Measurements from ENCODE around the gene RAE1. TPM values are rescaled to one million over a fixed set of nuclear protein-coding genes. Genes with fewer than 3 reads are reported as not detected.

The RAE1 gene
- total RNA-seq, 1 donor from 2014 or later = 36.6 TPM

DNA sequence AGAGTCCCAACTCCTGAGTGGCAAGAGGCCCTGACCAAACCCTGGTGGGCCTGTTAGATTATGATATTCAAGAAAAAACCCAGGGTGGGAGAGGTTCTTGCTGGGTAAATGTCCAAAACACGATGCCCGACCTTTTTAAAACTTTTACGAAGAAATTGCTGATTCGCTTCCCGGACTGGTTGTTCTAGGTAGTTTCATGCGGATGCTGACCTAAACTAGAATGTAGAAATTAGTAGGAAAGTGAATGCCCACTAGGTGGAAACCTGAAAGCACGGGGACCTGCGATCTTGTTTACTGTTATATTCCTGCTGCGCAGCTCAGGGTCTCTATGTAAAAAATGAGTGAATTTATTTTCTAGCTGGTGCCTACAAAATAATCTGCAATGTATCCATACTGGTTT, 2.3 kb downstream of the RAE1 start:
- DNase-seq (no peak), ATAC-seq (ENCODE audit: low read depth) (no peak)
- TF ChIP-seq, protein P1, sequence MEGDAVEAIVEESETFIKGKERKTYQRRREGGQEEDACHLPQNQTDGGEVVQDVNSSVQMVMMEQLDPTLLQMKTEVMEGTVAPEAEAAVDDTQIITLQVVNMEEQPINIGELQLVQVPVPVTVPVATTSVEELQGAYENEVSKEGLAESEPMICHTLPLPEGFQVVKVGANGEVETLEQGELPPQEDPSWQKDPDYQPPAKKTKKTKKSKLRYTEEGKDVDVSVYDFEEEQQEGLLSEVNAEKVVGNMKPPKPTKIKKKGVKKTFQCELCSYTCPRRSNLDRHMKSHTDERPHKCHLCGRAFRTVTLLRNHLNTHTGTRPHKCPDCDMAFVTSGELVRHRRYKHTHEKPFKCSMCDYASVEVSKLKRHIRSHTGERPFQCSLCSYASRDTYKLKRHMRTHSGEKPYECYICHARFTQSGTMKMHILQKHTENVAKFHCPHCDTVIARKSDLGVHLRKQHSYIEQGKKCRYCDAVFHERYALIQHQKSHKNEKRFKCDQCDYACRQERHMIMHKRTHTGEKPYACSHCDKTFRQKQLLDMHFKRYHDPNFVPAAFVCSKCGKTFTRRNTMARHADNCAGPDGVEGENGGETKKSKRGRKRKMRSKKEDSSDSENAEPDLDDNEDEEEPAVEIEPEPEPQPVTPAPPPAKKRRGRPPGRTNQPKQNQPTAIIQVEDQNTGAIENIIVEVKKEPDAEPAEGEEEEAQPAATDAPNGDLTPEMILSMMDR (IDR thresholded peaks at IDR 0.05) = no peak
- no peaks in the 10 kb centered on the region for H3K9me3 Mint-ChIP-seq
- intact Hi-C loops (cut with micrococcal nuclease) = loop anchor here (10.0 kb wide), 2 partner anchors 861 to 1031 kb away; partner anchors contain the start of gene VAPB
- peaks cover 17% of the 10 kb centered on the region for H3K4me1 Mint-ChIP-seq
- H3K27me3 Mint-ChIP-seq = no peaks in the 10 kb centered on the region
- peak overlapping the region; percentile 12 for H3K4me3 Mint-ChIP-seq
- peaks cover 31% of the 10 kb centered on the region for H3K36me3 Mint-ChIP-seq (ENCODE audit: low read depth)
- no peak overlapping the region for H3K27ac Mint-ChIP-seq
- POLR2A ChIA-PET = no interaction called here
- CTCF ChIA-PET = no interaction called here

DNA sequence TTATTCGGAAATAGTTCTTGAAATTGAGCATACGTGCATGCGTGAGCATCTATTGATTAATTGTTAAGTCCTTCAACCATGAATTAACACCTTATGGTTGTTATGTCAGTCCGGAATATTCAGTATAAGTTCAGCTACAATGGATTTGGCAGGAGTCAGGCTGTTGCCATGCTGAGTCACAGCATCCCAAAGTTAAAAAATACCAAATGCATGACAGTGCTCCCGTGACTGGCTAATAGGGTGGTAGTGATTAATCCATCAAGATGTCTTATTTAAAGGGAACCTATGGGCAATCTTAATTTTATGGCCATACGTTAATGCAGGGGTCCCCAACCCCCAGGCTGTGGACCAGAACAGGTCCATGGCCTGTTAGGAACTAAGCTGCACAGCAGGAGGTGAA, 10.5 kb downstream of the RAE1 start:
- Mint-ChIP-seq H3K9me3 (no peaks in the 10 kb centered on the region), H3K27ac (no peak overlapping the region), H3K4me3 (no peak overlapping the region), H3K27me3 (no peaks in the 10 kb centered on the region), H3K4me1 (no peaks in the 10 kb centered on the region), H3K36me3 (ENCODE audit: low read depth) (peaks cover 34% of the 10 kb centered on the region)
- ATAC-seq (ENCODE audit: low read depth) (no peak), DNase-seq (no peak)
- POLR2A ChIA-PET = no interaction called here
- intact Hi-C loops (cut with micrococcal nuclease) = no loop called here
- CTCF ChIA-PET = no interaction called here
- TF ChIP-seq, protein P1 (IDR thresholded peaks at IDR 0.05) = no peak

DNA sequence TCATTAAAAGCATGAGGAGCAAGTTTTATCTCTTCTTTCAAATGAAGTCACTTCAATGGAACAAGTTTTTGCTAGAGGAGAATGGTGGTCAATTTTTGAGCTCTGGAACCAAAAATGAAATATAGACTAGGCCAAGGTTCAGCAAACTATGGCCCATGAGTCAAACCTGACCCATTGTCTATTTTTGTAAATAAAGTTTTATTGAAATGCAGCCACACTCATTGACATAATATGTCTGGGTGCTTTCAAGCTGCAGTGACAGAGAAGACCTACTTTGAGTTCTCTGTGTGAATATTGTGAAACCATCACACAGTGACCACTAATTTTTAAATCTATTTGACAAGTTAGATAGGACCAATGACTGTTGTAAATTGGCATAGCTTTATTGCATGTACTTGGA, 13.4 kb downstream of the RAE1 start:
- Mint-ChIP-seq H3K9me3 (no peaks in the 10 kb centered on the region), H3K4me3 (no peak overlapping the region), H3K36me3 (ENCODE audit: low read depth) (peaks cover 63% of the 10 kb centered on the region), H3K27me3 (no peaks in the 10 kb centered on the region), H3K27ac (no peak overlapping the region), H3K4me1 (no peaks in the 10 kb centered on the region)
- no peak for ATAC-seq (ENCODE audit: low read depth)
- POLR2A ChIA-PET = no interaction called here
- CTCF ChIA-PET = interaction anchor here (1.6 kb wide), 1 partner anchor 17 kb away, joined by 5 read pairs; no protein-coding TSS in a partner anchor
- TF ChIP-seq, protein P1 (IDR thresholded peaks at IDR 0.05) = no peak
- DNase-seq = no peak
- intact Hi-C loops (cut with micrococcal nuclease) = no loop called here

DNA sequence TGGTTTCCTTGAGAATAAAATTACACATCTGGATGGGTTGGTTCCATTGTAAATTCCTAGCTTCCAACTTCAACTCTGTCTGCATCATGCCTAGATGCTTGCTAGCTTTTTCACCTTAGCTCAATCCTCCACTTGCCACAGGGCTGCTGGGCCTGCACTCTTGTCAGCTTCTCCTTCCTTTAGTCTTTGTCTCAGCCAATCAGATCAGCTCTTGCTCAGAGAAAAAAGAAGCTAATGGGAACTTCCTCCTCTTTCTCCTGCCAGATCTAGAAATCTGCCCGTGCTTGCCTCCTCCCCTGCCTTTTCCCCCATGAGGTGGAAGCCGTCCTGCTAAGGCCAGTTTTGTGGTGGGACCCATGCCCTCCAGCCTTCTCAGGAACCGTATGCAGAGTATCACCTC, 18.5 kb downstream of the RAE1 start:
- TF ChIP-seq, protein P1 (IDR thresholded peaks at IDR 0.05) = no peak
- Mint-ChIP-seq H3K27me3 (no peaks in the 10 kb centered on the region), H3K36me3 (ENCODE audit: low read depth) (peaks cover 95% of the 10 kb centered on the region), H3K4me3 (no peak overlapping the region), H3K4me1 (no peaks in the 10 kb centered on the region), H3K9me3 (no peaks in the 10 kb centered on the region), H3K27ac (no peak overlapping the region)
- ChIA-PET CTCF (no interaction called here), POLR2A (no interaction called here)
- ATAC-seq (ENCODE audit: low read depth) = no peak
- no peak for DNase-seq
- intact Hi-C loops (cut with micrococcal nuclease) = no loop called here

DNA sequence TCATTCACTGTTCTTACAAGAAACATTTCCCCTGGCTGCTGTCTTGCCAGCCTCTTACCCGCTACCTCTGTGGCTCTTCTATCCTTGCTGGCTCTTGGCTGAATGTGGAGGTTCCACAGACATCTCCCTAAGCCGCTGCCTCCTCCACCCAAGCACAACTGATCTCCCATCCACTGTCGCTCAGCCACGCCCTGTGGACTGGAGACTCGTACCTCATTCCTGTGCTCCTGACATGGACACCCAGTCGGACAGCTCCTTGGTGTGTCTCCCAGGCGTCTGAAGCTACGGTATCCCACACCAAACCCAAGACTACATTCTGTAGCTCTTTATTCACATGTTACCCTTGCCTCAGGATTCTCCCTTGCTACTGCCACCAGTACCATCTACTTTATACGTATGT, 19.3 kb downstream of the RAE1 start:
- H3K36me3 Mint-ChIP-seq (ENCODE audit: low read depth) = peaks cover 97% of the 10 kb centered on the region

More for the DNA sequence above, 19.3 kb downstream of the RAE1 start:
- CTCF ChIA-PET = no interaction called here
- no peak overlapping the region for H3K4me3 Mint-ChIP-seq
- H3K4me1 Mint-ChIP-seq = no peaks in the 10 kb centered on the region
- ATAC-seq (ENCODE audit: low read depth) = no peak
- TF ChIP-seq, protein P1 (IDR thresholded peaks at IDR 0.05) = no peak
- intact Hi-C loops (cut with micrococcal nuclease) = no loop called here
- H3K27ac Mint-ChIP-seq = no peak overlapping the region
- no peaks in the 10 kb centered on the region for H3K9me3 Mint-ChIP-seq
- DNase-seq = no peak
- no peaks in the 10 kb centered on the region for H3K27me3 Mint-ChIP-seq
- POLR2A ChIA-PET = no interaction called here

All from activated B cell treated with CpG ODN at 0.5 μM for 24 hours (primary cell).